Lung microvascular endothelial cell (primary cell): ENCODE results near the gene LRRC41. TPM values are rescaled to one million over a fixed set of nuclear protein-coding genes. Genes with fewer than 3 reads are reported as not detected.
"Not testable (repeated sequence)": the region's sequence is repeated elsewhere in the genome, so short reads cannot be mapped to it uniquely, and the experiment has no call there.

Experiments
- DNase-seq, 2 donors: peaks; one replicate each; pipeline versions ENCODE4 v3.0.0 to v3.0.0-alpha.2; 2010; ENCODE audit warnings: low read depth in 2 of 2
- total RNA-seq: library from RNA; depleted of rRNA; stranded (reverse); fragments of >200 nt; gene quantifications from 2 replicates; pipeline ENCODE4 v1.2.1, GENCODE V29; 2014

LRRC41 gene
- total RNA-seq, 1 donor from 2014 or later = 45.0 TPM

- DNase-seq = not testable (repeated sequence)
Measured at GRCh38 chr1:46325285-46326076, 22.1 kb upstream of the LRRC41 start.

GRCh38 chr1:46322191-46322590, 18.8 kb upstream of the LRRC41 start:
- not testable (repeated sequence) for DNase-seq

GRCh38 chr1:46319960-46320914, 16.8 kb upstream of the LRRC41 start:
- not testable (repeated sequence) for DNase-seq

GRCh38 chr1:46319301-46319700, 15.9 kb upstream of the LRRC41 start:
- not testable (repeated sequence) for DNase-seq

GRCh38 chr1:46317323-46317722, 13.9 kb upstream of the LRRC41 start:
- DNase-seq = no peak

GRCh38 chr1:46315669-46316403, 12.4 kb upstream of the LRRC41 start:
- no peak for DNase-seq

GRCh38 chr1:46310321-46310720, 6.9 kb upstream of the LRRC41 start:
- no peak for DNase-seq

- no peak for DNase-seq
Measured at GRCh38 chr1:46309401-46310159, 6.2 kb upstream of the LRRC41 start.

- DNase-seq = no peak
Measured at GRCh38 chr1:46306159-46306530, 2.7 kb upstream of the LRRC41 start.

GRCh38 chr1:46303872-46304326, 483 bp upstream of the LRRC41 start:
- peak; percentile 11 to 15 for DNase-seq

- DNase-seq = peak; percentile 48 to 64
Measured at GRCh38 chr1:46302641-46303037, 777 bp downstream of the LRRC41 start.

- DNase-seq = peak; percentile 68 to 70
Measured at GRCh38 chr1:46301808-46302640, 1.4 kb downstream of the LRRC41 start.

- DNase-seq = no peak
Measured at GRCh38 chr1:46301406-46301807, 2.0 kb downstream of the LRRC41 start.

GRCh38 chr1:46300673-46301405, 2.6 kb downstream of the LRRC41 start:
- DNase-seq = peak; percentile 19 to 49

GRCh38 chr1:46298387-46298786, 5.0 kb downstream of the LRRC41 start:
- no peak for DNase-seq

GRCh38 chr1:46295306-46295705, 8.1 kb downstream of the LRRC41 start:
- DNase-seq = no peak

- no peak for DNase-seq
Measured at GRCh38 chr1:46289976-46290375, 13.4 kb downstream of the LRRC41 start.

GRCh38 chr1:46289134-46289494, 14.3 kb downstream of the LRRC41 start:
- no peak for DNase-seq

GRCh38 chr1:46288485-46289133, 14.8 kb downstream of the LRRC41 start:
- peak in 1 of 2 donors; percentile 56 for DNase-seq
